ENCODE results near the gene PLCL1. TPM values are rescaled to one million over a fixed set of nuclear protein-coding genes. Genes with fewer than 3 reads are reported as not detected.

PLCL1 gene
- total RNA-seq, 2 experiments from 2014 or later: 3.3 to 3.5 TPM

GRCh38 chr2:197893403-197894177 is 89.2 kb downstream of the PLCL1 start:
- CTCF ChIA-PET: interaction anchor here (0.9 to 2.0 kb wide), 8 partner anchors 9 to 82 kb away, joined by 3 to 7 read pairs (median 4); no protein-coding TSS in a partner anchor
- H3K4me1 Mint-ChIP-seq (ENCODE audit: low read depth): peaks cover 68% of the 10 kb centered on the region
- no peaks in the 10 kb centered on the region for H3K27me3 Mint-ChIP-seq (ENCODE audit: low read depth)
- peak; percentile 44 for DNase-seq
- H3K27ac Mint-ChIP-seq: peak overlapping the region; percentile 81
- no peaks in the 10 kb centered on the region for H3K36me3 Mint-ChIP-seq (ENCODE audit: low read depth)
- H3K9me3 Mint-ChIP-seq: no peaks in the 10 kb centered on the region
- intact Hi-C loops (cut with micrococcal nuclease): loop anchor here (5.0 to 10.0 kb wide), 2 partner anchors 39 to 589 kb away; no protein-coding TSS in a partner anchor
- peak overlapping the region; percentile 73 for H3K4me3 Mint-ChIP-seq

- no peak for DNase-seq
- Mint-ChIP-seq H3K4me1 (ENCODE audit: low read depth) (peaks cover 64% of the 10 kb centered on the region), H3K9me3 (no peaks in the 10 kb centered on the region), H3K27ac (no peak overlapping the region), H3K4me3 (peak overlapping the region; percentile 22), H3K27me3 (ENCODE audit: low read depth) (no peaks in the 10 kb centered on the region), H3K36me3 (ENCODE audit: low read depth) (no peaks in the 10 kb centered on the region)
- intact Hi-C loops (cut with micrococcal nuclease): loop anchor here (5.0 to 10.0 kb wide), 2 partner anchors 37 to 590 kb away; no protein-coding TSS in a partner anchor
- CTCF ChIA-PET: interaction anchor here (0.7 to 2.0 kb wide), 7 partner anchors 8 to 81 kb away, joined by 3 to 7 read pairs (median 4); no protein-coding TSS in a partner anchor
Observed at GRCh38 chr2:197894751-197895274, 90.4 kb downstream of the PLCL1 start.

GRCh38 chr2:197897960-197898678 is 93.7 kb downstream of the PLCL1 start:
- Mint-ChIP-seq H3K9me3 (no peaks in the 10 kb centered on the region), H3K4me3 (no peak overlapping the region), H3K27ac (no peak overlapping the region), H3K27me3 (ENCODE audit: low read depth) (no peaks in the 10 kb centered on the region), H3K36me3 (ENCODE audit: low read depth) (no peaks in the 10 kb centered on the region), H3K4me1 (ENCODE audit: low read depth) (peaks cover 56% of the 10 kb centered on the region)
- CTCF ChIA-PET: no interaction called here
- DNase-seq: no peak
- intact Hi-C loops (cut with micrococcal nuclease): loop anchor here (10.0 kb wide), 1 partner anchor 593 kb away; no protein-coding TSS in a partner anchor

- H3K27me3 Mint-ChIP-seq (ENCODE audit: low read depth): no peaks in the 10 kb centered on the region
- intact Hi-C loops (cut with micrococcal nuclease): no loop called here
- peaks cover 2% of the 10 kb centered on the region for H3K36me3 Mint-ChIP-seq (ENCODE audit: low read depth)
- H3K9me3 Mint-ChIP-seq: no peaks in the 10 kb centered on the region
- CTCF ChIA-PET: no interaction called here
- DNase-seq: peak; percentile 36
- H3K4me3 Mint-ChIP-seq: no peak overlapping the region
- peaks cover 51% of the 10 kb centered on the region for H3K4me1 Mint-ChIP-seq (ENCODE audit: low read depth)
- H3K27ac Mint-ChIP-seq: peak overlapping the region; percentile 42
Observed at GRCh38 chr2:197904446-197904845, 100.1 kb downstream of the PLCL1 start.

GRCh38 chr2:197908156-197908555 is 103.8 kb downstream of the PLCL1 start:
- intact Hi-C loops (cut with micrococcal nuclease): no loop called here
- H3K4me3 Mint-ChIP-seq: no peak overlapping the region
- no peak for DNase-seq

GRCh38 chr2:197908990-197909776 is 104.8 kb downstream of the PLCL1 start:
- H3K9me3 Mint-ChIP-seq: no peaks in the 10 kb centered on the region
- H3K36me3 Mint-ChIP-seq (ENCODE audit: low read depth): peaks cover 2% of the 10 kb centered on the region
- no peak overlapping the region for H3K27ac Mint-ChIP-seq
- CTCF ChIA-PET: interaction anchor here (0.6 to 1.2 kb wide), 3 partner anchors 58 to 1650 kb away, joined by 3 read pairs; no protein-coding TSS in a partner anchor
- DNase-seq: peak; percentile 42
- no peak overlapping the region for H3K4me3 Mint-ChIP-seq
- H3K4me1 Mint-ChIP-seq (ENCODE audit: low read depth): peaks cover 37% of the 10 kb centered on the region
- intact Hi-C loops (cut with micrococcal nuclease): no loop called here
- no peaks in the 10 kb centered on the region for H3K27me3 Mint-ChIP-seq (ENCODE audit: low read depth)

More at GRCh38 chr2:197908156-197908555, 103.8 kb downstream of the PLCL1 start:
- no peak overlapping the region for H3K27ac Mint-ChIP-seq
- H3K36me3 Mint-ChIP-seq (ENCODE audit: low read depth): peaks cover 2% of the 10 kb centered on the region
- CTCF ChIA-PET: interaction anchor here (0.5 to 1.2 kb wide), 4 partner anchors 14 to 1662 kb away, joined by 3 read pairs; no protein-coding TSS in a partner anchor
- H3K9me3 Mint-ChIP-seq: no peaks in the 10 kb centered on the region
- peaks cover 40% of the 10 kb centered on the region for H3K4me1 Mint-ChIP-seq (ENCODE audit: low read depth)
- no peaks in the 10 kb centered on the region for H3K27me3 Mint-ChIP-seq (ENCODE audit: low read depth)

GRCh38 chr2:197911667-197912066 is 107.3 kb downstream of the PLCL1 start:
- intact Hi-C loops (cut with micrococcal nuclease): no loop called here
- CTCF ChIA-PET: no interaction called here
- no peaks in the 10 kb centered on the region for H3K27me3 Mint-ChIP-seq (ENCODE audit: low read depth)
- no peak overlapping the region for H3K27ac Mint-ChIP-seq
- H3K4me1 Mint-ChIP-seq (ENCODE audit: low read depth): peaks cover 40% of the 10 kb centered on the region
- peaks cover 2% of the 10 kb centered on the region for H3K36me3 Mint-ChIP-seq (ENCODE audit: low read depth)
- H3K4me3 Mint-ChIP-seq: no peak overlapping the region
- H3K9me3 Mint-ChIP-seq: no peaks in the 10 kb centered on the region
- no peak for DNase-seq

- H3K4me3 Mint-ChIP-seq: no peak overlapping the region
- no peak for DNase-seq
- H3K9me3 Mint-ChIP-seq: no peaks in the 10 kb centered on the region
- peaks cover 40% of the 10 kb centered on the region for H3K4me1 Mint-ChIP-seq (ENCODE audit: low read depth)
- H3K27ac Mint-ChIP-seq: no peak overlapping the region
- intact Hi-C loops (cut with micrococcal nuclease): no loop called here
- peaks cover 2% of the 10 kb centered on the region for H3K36me3 Mint-ChIP-seq (ENCODE audit: low read depth)
- CTCF ChIA-PET: no interaction called here
- no peaks in the 10 kb centered on the region for H3K27me3 Mint-ChIP-seq (ENCODE audit: low read depth)
Observed at GRCh38 chr2:197913084-197913483, 108.7 kb downstream of the PLCL1 start.

GRCh38 chr2:197914778-197915177 is 110.4 kb downstream of the PLCL1 start:
- H3K27ac Mint-ChIP-seq: no peak overlapping the region
- DNase-seq: no peak
- intact Hi-C loops (cut with micrococcal nuclease): no loop called here
- peaks cover 35% of the 10 kb centered on the region for H3K4me1 Mint-ChIP-seq (ENCODE audit: low read depth)
- H3K4me3 Mint-ChIP-seq: peak overlapping the region; percentile 29
- no peaks in the 10 kb centered on the region for H3K36me3 Mint-ChIP-seq (ENCODE audit: low read depth)
- no peaks in the 10 kb centered on the region for H3K27me3 Mint-ChIP-seq (ENCODE audit: low read depth)
- peaks cover 3% of the 10 kb centered on the region for H3K9me3 Mint-ChIP-seq
- CTCF ChIA-PET: interaction anchor here (0.6 to 1.5 kb wide), 4 partner anchors 16 to 219 kb away, joined by 3 to 5 read pairs (median 4); no protein-coding TSS in a partner anchor

- H3K36me3 Mint-ChIP-seq (ENCODE audit: low read depth): no peaks in the 10 kb centered on the region
- CTCF ChIA-PET: interaction anchor here (0.6 to 1.5 kb wide), 5 partner anchors 18 to 218 kb away, joined by 3 to 5 read pairs (median 3); no protein-coding TSS in a partner anchor
- H3K4me3 Mint-ChIP-seq: peak overlapping the region; percentile 29
Observed at GRCh38 chr2:197915548-197916265, 111.3 kb downstream of the PLCL1 start.

GRCh38 chr2:197919487-197919886 is 115.1 kb downstream of the PLCL1 start:
- H3K4me3 Mint-ChIP-seq: no peak overlapping the region
- peaks cover 1% of the 10 kb centered on the region for H3K36me3 Mint-ChIP-seq (ENCODE audit: low read depth)
- no peaks in the 10 kb centered on the region for H3K27me3 Mint-ChIP-seq (ENCODE audit: low read depth)
- H3K9me3 Mint-ChIP-seq: peaks cover 3% of the 10 kb centered on the region
- CTCF ChIA-PET: interaction anchor here (0.6 to 1.9 kb wide), 2 partner anchors 14 to 16 kb away, joined by 6 read pairs; no protein-coding TSS in a partner anchor
- no peak overlapping the region for H3K27ac Mint-ChIP-seq
- no peak for DNase-seq
- H3K4me1 Mint-ChIP-seq (ENCODE audit: low read depth): peaks cover 38% of the 10 kb centered on the region
- intact Hi-C loops (cut with micrococcal nuclease): loop anchor here (1.0 kb wide), 1 partner anchor 13 kb away; no protein-coding TSS in a partner anchor

More at GRCh38 chr2:197915548-197916265, 111.3 kb downstream of the PLCL1 start:
- intact Hi-C loops (cut with micrococcal nuclease): no loop called here
- Mint-ChIP-seq H3K27me3 (ENCODE audit: low read depth) (no peaks in the 10 kb centered on the region), H3K9me3 (peaks cover 3% of the 10 kb centered on the region), H3K27ac (no peak overlapping the region), H3K4me1 (ENCODE audit: low read depth) (peaks cover 34% of the 10 kb centered on the region)
- peak; percentile 35 for DNase-seq

All from activated naive CD4-positive, alpha-beta T cell treated with anti-CD3 and anti-CD28 coated beads for 36 hours (primary cell).